CD4-positive, alpha-beta T cell treated with Interleukin-6 at 100 ng/mL for 8 hours (primary cell): ENCODE data around the gene TPRN.

ENCODE experiments used
- DNase-seq: peaks from one replicate; pipeline ENCODE4 v3.0.0-alpha.2; 2020; ENCODE audit warnings: mixed read lengths, low spot score

The TPRN gene

DNA sequence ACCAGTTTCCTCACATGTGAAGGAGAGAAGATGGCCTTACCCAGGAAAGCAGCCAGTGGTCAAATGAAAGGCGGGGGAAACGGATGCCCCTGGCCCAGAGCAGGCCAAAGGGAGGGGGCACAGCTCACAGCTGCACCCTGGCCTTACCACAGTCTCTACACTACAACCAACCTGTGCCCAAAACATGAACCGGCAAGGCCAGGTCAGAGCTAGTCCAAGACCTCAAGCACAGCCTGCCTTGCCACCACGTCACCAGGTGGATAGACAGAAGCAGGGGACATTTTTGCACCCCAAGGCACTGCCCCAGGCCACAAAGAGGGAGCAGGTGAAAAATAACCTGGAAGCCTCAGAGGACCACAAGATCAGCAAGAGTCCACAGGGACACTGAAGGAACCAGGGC is 57.1 kb downstream of the TPRN start:
- no peak for DNase-seq

DNA sequence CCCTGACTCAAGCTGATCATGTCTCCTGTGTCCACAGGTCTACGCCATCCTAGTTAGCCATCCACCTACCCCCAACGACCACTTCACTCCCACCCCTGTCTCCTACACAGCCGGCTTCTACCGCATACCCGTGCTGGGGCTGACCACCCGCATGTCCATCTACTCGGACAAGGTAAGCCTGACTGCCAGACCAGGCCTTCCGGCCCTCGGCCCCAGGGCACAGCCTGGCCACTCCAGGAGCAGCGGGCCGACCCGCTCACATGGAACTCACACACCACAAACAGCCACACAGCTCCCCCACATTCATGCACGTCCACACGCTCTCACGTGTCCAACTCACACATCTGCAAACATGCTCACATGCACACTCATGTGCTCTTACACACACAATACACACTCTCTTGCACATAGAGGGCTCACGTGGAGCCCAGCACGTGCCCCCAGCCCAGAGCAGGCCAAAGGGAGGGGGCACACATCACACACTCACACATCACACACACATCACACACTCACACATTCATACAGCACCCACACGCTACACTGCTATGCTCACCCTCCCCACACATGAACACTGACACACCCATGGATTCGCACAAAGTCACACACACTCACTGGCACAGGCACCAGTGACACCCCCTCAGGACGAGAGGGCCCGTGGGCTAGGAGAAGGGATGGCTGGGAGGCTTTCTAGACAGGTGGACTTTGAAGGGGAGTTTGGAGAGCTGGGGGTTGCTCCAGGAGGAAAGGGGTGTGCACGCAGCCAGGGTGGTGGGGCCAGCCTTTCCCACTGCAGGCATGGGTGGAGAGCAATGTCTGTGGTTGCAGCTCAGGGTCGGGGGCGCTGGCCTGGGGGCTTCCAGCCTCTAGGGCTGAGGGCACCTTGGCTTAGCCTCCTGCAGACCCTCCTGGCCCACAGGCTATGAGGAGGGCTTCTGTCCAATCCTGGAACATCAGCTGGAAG is 58.3 kb downstream of the TPRN start:
- DNase-seq: no peak
